GM18526 (cell line): ENCODE results near the gene CRTC1.

ENCODE experiments used
- POLR2A ChIP-seq: IDR thresholded peaks from 3 replicates; pipeline ENCODE4 v1.6.1; 2011; ENCODE audit not compliant: insufficient read length; ENCODE audit errors: extremely low read depth

CRTC1 gene

DNA sequence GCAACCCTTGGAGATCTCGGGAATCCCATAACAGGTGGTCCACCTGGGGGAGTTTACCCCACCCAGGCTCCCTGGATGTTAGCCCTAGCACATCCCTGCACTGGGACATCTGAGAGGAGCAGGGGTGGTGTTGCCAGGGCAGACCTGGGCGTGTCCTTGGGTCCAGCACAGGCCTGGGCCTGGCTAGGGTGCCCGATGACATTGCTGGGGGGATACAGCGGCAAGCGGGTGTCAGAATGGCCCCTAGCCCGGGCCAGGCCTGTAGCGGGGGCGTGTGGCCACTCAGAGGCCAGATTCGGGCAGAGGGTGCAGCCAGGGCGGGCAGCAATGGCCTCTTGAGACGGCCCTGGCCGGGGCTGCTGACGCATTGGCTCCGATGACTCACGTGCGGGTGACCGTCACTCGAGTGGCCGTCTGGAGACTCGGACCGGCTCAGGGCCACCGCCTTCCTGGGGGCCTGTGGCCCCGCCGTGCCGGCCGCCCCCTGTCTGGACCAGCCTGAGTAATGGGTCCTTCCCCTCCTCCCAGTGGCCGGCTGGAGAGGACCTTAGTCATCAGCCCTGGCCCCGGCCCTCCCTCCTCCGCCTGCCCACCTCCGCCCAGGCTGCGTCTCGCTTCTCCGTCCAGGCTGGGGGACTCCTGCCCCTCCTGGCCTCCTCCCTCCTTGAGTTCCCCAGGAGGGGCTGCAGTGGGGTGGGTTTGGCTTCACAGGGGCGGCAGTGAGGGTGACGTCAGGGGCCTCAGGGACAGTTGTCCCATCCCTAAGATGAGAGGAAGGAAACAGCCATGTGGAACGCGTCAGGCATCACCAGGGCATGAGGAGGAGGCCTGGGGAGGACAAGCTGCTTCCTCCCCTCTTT lies 23.2 kb upstream of the CRTC1 start:
- no peak for TF ChIP-seq POLR2A

DNA sequence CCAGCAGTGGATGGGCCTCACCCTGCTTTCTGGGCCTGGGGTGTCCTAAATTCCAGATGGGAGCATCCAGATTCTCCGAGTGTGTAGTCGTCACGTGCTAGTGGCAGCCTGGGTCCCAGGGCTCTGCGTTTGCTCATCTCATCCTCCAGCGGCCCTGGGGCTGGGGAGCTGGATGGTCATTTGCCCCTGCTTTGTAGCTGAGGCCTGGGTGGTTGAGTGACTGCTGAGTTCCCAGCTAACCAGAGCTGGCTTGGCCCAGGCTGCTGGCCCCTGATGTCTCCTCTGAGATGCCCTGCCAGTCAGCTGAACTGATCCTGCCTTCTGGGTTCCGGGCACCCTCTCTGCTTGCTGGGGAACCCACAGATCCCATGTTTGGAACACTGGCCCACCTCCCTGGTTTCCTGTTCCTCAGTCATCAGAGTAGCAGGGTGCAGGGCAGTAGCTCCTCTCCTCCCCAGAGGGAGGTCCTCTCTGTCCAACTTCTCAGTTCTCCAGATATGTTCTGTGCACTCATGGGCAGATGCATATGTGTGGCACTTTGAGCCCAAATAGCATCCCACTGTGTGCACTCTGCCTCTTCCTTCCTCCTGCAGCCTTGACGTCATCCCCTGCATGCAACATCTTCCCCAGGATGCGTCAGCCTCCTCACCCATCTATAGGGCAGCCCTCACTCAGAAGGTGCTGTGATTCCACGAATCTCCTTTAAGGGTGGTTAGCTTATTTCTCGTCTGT lies 22.4 kb upstream of the CRTC1 start:
- TF ChIP-seq POLR2A: no peak

DNA sequence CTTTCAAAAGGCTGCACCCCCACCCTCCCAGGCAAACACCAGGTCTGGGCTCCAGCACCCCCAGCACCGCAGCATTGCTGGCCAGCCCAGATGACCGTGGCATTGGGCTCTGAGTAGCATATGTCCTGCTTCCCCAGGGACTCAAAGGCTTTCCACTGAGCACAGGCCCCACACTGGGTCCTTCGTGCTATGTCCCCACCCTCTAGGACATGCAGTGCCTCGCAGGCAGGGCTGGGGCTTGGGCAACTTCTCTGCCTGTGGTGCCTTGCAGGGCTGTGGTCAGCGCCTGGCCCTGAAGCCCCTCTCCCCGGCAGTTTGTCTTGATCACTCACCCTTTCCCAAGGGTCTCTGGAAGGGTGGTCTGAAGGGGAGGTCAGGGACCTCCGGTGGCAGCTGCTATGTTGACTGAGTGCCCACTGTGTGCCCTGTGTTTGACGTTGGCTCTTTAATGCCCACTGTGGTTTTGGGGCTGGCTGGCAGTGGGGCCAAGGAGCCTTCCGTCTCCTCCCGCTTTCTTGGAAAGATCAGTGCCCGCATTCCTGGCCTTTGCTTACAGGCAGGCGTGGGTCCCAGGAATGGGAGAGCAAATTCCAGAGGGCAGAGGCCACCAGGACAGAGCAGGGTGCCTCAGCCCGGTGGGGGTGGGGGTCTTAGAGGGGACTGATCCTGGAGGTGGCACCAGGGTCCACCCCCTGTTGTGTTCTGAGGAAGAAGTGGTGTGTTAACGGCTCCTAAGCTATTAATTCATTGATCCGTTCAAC lies 20.3 kb upstream of the CRTC1 start:
- TF ChIP-seq POLR2A: no peak

DNA sequence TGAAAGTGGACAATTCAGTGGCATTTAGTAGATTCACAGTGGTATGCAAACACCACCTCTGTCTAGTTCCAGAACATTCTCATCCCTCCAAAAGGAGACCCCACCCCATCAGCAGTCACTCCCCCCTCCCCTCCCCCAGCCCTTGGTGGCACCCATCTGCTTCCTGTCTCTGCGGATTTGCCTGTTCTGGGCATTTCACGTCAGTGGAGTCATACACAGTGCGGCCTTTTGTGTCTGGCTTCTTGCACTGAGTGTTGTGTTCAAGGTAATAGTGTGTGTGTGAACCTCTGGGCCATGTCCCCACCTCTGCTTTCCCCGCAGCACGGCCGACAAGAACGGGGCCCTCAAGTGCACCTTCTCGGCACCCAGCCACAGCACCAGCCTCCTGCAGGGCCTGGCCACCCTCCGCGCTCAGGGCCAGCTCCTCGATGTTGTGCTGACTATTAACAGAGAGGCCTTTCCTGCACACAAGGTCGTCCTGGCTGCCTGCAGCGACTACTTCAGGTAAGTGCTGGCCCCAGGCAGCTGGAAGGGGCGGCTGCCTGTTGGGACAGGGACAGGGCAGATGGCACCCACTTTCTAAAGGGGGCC lies 19.4 kb upstream of the CRTC1 start:
- no peak for TF ChIP-seq POLR2A

DNA sequence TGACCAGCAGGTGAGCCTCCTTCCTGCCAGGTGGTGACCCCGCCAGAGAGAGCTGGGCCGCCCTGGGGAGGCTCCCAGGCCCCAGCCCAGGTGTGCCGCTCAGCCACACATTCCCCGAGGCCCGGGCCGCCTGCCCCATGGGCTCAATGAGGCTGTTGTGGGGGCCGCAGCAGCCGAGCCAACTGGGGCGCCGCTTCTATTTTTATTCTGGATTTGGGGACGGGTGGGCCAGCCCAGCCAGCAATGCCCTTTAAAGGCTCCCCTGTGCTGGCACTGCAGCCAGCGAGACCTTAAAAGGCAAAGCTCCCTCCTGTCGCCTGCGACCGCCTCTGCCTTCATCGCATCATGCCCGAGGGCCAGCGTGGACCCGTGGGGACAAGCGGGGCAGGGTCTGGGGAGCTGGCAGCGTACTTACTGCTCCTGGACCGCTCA lies 17.7 kb upstream of the CRTC1 start:
- no peak for TF ChIP-seq POLR2A

DNA sequence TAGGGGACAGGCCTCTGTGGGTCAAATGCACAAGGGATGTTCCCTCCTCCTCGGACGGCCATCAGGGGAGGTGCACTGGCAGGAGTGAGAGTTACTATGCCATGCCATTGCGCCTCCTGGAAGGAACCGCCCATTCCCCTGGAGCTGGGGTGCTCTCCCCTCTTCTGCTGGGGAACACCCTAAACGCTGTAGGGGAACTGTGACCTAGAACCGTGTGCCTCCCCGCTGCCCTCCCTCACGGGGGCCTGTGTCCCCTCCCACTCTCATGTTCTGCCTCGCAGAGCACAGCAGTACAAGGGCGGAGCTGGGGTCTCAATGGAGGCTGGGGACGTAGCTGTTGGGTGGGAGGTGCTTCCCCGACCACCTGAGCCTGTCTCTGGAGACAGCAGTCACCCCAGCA lies 17.2 kb upstream of the CRTC1 start:
- TF ChIP-seq POLR2A: no peak

DNA sequence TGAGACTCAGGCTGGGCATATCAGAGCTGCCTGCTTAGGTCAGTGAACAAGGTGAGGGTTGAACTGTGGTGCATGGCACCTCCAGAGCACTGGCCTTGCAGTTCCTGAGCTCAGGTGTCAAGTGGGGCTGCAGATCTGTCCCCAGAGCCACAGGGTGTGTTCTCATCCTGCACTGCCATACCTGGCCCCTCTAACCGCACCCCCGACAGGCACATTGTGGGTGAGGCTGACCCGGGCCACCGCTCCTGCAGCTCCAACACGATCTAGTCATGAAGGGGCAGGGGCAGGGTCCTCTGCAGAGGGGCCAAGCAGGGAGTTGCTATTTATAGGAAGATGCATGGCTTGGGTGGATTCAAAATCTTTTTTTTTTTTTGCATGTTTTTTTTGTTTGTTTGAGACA lies 16.7 kb upstream of the CRTC1 start:
- no peak for TF ChIP-seq POLR2A

DNA sequence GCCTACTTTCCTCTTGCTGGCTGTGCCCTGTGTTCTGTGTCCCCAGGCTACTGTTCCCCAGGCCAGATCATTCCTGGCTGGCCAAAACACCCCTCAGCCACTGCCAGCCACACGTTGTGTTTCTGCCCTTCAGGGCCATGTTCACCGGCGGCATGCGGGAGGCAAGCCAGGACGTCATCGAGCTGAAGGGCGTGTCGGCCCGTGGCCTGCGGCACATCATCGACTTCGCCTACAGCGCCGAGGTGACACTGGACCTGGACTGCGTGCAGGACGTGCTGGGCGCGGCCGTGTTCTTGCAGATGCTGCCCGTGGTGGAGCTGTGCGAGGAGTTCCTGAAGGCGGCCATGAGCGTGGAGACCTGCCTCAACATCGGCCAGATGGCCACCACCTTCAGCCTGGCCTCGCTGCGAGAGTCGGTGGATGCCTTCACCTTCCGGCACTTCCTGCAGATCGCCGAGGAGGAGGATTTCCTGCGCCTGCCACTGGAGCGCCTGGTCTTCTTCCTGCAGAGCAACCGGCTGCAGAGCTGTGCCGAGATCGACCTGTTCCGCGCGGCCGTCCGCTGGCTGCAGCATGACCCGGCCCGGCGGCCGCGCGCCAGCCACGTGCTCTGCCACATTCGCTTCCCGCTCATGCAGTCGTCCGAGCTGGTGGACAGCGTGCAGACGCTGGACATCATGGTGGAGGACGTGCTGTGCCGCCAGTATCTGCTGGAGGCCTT lies 15.8 kb upstream of the CRTC1 start:
- TF ChIP-seq POLR2A: no peak

DNA sequence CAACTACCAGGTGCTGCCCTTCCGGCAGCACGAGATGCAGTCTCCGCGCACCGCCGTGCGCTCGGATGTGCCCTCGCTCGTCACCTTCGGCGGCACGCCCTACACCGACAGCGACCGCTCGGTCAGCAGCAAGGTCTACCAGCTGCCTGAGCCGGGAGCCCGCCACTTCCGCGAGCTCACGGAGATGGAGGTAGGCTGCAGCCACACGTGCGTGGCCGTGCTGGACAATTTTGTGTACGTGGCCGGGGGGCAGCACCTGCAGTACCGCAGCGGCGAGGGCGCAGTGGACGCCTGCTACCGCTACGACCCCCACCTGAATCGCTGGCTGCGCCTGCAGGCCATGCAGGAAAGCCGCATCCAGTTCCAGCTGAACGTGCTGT lies 15.2 kb upstream of the CRTC1 start:
- TF ChIP-seq POLR2A: no peak

DNA sequence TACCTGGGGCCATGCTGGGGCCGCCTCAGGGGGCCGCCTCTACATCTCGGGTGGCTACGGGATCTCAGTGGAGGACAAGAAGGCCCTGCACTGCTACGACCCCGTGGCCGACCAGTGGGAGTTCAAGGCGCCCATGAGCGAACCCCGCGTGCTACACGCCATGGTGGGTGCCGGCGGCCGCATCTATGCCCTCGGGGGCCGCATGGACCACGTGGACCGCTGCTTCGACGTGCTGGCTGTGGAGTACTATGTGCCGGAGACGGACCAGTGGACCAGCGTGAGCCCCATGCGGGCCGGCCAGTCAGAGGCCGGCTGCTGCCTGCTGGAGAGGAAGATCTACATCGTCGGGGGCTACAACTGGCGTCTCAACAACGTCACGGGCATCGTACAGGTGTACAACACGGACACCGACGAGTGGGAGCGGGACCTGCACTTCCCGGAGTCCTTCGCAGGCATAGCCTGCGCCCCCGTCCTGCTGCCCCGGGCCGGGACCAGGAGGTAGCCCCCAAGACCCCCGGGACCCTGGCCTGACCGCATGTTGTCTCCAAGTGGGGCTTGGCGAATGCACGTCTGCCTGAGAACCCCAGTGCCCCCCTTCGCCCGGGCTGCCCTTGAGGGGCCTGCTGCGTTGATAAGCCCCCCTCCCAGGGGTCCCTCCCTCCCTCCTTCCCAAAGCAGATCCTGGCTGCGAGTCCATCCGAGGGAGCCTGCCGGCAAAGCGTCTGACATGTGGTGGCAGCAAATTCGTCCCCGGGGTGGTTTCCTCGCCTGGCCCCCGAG lies 14.5 kb upstream of the CRTC1 start:
- no peak for TF ChIP-seq POLR2A

DNA sequence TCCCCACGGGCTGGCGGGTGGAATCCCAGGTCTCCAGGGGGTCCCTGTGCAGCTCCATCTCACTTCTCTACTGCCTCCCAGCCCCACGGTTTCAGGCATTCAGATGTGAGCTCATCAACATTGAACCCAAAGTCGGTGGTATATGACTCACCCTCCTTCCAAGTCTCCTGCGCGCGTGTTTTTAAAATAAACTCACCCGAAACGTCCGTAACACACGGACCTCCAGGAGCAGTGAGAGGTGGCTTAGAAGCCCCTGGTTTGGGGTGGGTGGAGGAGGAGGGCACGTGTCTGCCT lies 14.0 kb upstream of the CRTC1 start:
- no peak for TF ChIP-seq POLR2A

DNA sequence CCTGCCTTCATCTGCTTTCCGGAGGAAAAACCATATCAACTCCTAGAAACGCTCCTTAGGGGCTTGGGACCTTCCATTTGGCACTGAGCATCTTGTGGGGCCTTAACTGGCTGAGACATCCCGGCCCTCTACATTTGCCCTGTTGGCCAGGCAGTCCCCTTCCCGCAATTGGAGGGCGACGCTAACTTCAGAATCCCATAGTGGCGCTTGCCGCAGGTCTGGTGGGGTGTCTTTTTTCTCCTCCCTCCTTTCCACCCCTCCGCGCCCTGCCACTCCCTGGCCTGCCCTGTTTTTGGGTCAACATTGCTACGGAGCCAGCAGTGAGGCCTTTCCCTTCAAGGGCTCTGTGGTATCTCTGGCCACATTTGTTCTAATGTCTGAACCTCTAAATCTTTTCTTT lies 13.6 kb upstream of the CRTC1 start:
- TF ChIP-seq POLR2A: no peak

DNA sequence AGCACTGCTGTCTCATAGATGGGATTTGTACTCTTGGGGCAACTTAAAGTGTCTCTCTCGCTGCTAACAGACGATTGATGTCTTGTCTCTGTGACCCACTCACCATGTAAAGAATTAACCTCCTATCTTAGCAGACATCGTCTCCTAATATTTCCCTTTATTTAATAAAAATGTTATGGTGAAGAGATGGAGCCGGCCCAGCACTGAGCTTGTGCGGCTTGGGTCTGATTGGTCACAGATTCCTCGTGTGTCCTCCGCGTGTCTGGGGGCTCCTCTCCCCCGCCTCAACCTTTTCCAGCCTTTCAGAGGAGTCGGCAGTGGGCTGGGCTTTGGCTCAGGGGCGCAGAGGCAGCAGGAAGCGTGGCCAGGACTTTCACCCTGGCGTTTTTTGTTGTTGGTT lies 13.2 kb upstream of the CRTC1 start:
- no peak for TF ChIP-seq POLR2A

DNA sequence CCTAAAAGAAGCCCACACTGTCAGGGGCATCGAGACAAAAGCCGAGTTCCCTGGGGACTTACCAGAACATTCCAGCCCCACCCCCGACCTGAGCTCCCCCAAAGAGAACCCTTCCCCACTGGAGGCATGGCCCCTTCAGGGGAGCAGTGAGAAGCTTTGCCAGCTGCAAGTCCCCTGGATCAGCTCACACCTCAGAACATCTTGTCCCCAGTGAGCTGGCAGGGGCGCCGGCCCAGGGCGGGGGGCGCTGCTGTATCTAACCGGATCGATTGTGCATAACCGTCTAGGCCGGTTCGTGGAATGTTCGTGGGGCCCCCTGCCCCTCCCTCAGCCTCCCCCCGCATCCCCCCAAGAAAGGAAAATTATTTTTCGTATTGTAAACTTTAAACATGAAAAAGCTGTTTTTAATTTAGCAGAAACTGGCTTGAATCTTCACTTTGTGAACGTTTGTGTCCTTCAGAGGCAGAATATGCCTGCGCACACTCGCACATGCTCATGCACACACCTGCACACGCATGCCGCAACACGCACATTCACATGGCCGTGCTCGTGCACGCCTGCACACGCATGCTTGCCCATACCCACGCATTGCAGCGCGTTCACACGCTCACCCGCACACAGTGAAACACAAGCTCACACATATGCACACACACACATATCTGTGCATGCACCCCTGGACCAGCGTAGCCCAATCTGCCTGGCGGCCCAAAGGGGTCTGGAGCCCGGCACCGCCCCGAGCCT lies 12.0 kb upstream of the CRTC1 start:
- no peak for TF ChIP-seq POLR2A

DNA sequence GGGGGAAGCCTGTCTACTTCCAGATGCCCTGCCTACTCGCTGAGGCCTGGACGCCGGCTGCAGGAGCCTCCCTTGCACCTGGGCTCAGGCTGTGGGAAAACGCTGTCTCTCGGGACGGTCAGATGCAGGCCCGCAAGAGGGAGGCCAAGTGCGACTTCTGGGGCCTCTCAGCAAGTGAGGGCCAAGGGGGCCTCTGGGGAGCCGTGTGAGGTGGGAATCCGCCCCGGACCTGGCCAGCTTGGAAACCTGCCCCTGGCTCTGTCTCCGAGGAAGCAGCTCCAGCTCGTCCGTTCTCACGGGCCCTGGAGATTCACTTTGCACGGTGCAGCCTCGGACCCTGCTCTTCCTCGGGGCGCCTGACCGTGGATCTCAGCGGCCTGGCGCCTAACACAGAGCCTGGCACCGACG lies 11.4 kb upstream of the CRTC1 start:
- no peak for TF ChIP-seq POLR2A
